Panc1 (cell line): ENCODE results near the gene TMEM187. TPM values are rescaled to one million over a fixed set of nuclear protein-coding genes. Genes with fewer than 3 reads are reported as not detected.

Source experiments
- ATAC-seq: fragments of 200-7000 bp; cut with Tn5 transposase; 2 replicates; pipeline ENCODE4 v1.9.1; 2020; ENCODE audit warnings: mild to moderate bottlenecking, moderate library complexity
- BruUV-seq: library from RNA; stranded (reverse); fragments of 400-500 nt; replicated peaks from 2 replicates; lab custom pipeline; 2021; lab: Mats Ljungman, UMichigan
- CTCF ChIA-PET: fragments of 300-600 bp; sonication (Branson Sonifier 250); formaldehyde crosslinking; loops from one replicate; lab custom pipeline; 2022; ENCODE audit warnings: antibody characterized with exemption; lab: Charles Lee
- POLR2A ChIA-PET: fragments of 300-600 bp; sonication (Branson Sonifier 250); formaldehyde crosslinking; loops from one replicate; lab custom pipeline; 2022; ENCODE audit warnings: antibody characterized with exemption; lab: Charles Lee
- DNase-seq: peaks from one replicate; pipeline ENCODE4 v3.0.0-alpha.2; 2010; ENCODE audit warnings: low read depth, low spot score
- H3K27ac ChIP-seq: 2 replicates; pipeline ENCODE4 v1.5.1; 2011; ENCODE audit warnings: mild to moderate bottlenecking, low read length, inconsistent platforms
- H3K27me3 ChIP-seq: fragments of 200-500 bp; sonication (Bioruptor generic); 2 replicates; pipeline ENCODE4 v1.6.0; 2014; ENCODE audit warnings: low read length, inconsistent platforms; ENCODE audit not compliant: control insufficient read depth, insufficient read depth
- H3K36me3 ChIP-seq: fragments of 200-500 bp; sonication (Bioruptor generic); 2 replicates; pipeline ENCODE4 v1.5.1; 2014; ENCODE audit warnings: inconsistent platforms, mild to moderate bottlenecking, low read length, moderate library complexity; ENCODE audit not compliant: control insufficient read depth, insufficient read depth
- H3K4me1 ChIP-seq: 2 replicates; pipeline ENCODE4 v1.5.1; 2011; ENCODE audit warnings: inconsistent platforms, mild to moderate bottlenecking, low read length, moderate library complexity; ENCODE audit not compliant: control insufficient read depth, insufficient read depth
- H3K4me3 ChIP-seq, 2 experiments: 2 replicates each; pipeline ENCODE4 v1.5.1; 2011 to 2012; ENCODE audit warnings: low read depth in 2 of 2, low read length in 2 of 2, mild to moderate bottlenecking in 2 of 2, inconsistent platforms in 1 of 2, moderate library complexity in 1 of 2
- H3K9me3 ChIP-seq: fragments of 200-500 bp; sonication (Bioruptor generic); 2 replicates; pipeline ENCODE4 v1.5.1; 2014; ENCODE audit warnings: low read depth, mild to moderate bottlenecking, inconsistent platforms, low read length, moderate library complexity; ENCODE audit not compliant: control insufficient read depth, insufficient read depth
- POLR2AphosphoS5 ChIP-seq: IDR thresholded peaks from 2 replicates; pipeline ENCODE4 v1.6.1; 2012; ENCODE audit warnings: mild to moderate bottlenecking, low read depth, low read length, moderate library complexity
- SIN3A ChIP-seq: IDR thresholded peaks from 2 replicates; pipeline ENCODE4 v1.6.1; 2012; ENCODE audit warnings: low read depth, mild to moderate bottlenecking, low read length, moderate library complexity, borderline replicate concordance; ENCODE audit not compliant: insufficient read depth
- TCF7L2 ChIP-seq: IDR thresholded peaks from 2 replicates; pipeline ENCODE4 v1.6.1; 2011; ENCODE audit warnings: mild to moderate bottlenecking, low read depth, low read length, inconsistent platforms
- in situ Hi-C: cut with HindIII; loops from 2 replicates; pipeline ENCODE4 v1.10.0; 2016; ENCODE audit warnings: low sequenced_read_pairs, low pct_unique_long_range_greater_than_20kb
- intact Hi-C: fragments of 100-400 bp; cut with micrococcal nuclease; formaldehyde crosslinking; loops from one replicate; pipeline ENCODE4 v1.10.0; 2022; ENCODE audit not compliant: unreplicated experiment
- total RNA-seq: library from RNA; stranded (reverse); gene quantifications from one replicate; pipeline ENCODE4 v1.2.1, GENCODE V29; 2021; ENCODE audit not compliant: unreplicated experiment
- TF ChIP-seq, protein P1 (sequence below), 2 experiments: IDR thresholded peaks; 2 replicates each; pipeline ENCODE4 v1.6.1; 2011 to 2012; ENCODE audit warnings: low read depth in 2 of 2, control low read depth in 1 of 2, low read length in 1 of 2, mild to moderate bottlenecking in 1 of 2, moderate library complexity in 1 of 2; ENCODE audit not compliant: insufficient read depth in 1 of 2
- TF ChIP-seq, protein P2 (sequence below): fragments of 450-650 bp; IDR thresholded peaks from 2 replicates; pipeline ENCODE4 v1.5.1; 2017; ENCODE audit warnings: mild to moderate bottlenecking

TMEM187 gene
- total RNA-seq, 1 experiment from 2014 or later, result 15.7 TPM

GRCh38 chrX:153931151-153931550 lies 41.4 kb upstream of the TMEM187 start:
- BruUV-seq, result no TSS peak
- in situ Hi-C loops, result no loop called here
- POLR2A ChIA-PET, result interaction anchor here (0.7 kb wide), 1 partner anchor 8 kb away, joined by 3 read pairs; no protein-coding TSS in a partner anchor

DNA sequence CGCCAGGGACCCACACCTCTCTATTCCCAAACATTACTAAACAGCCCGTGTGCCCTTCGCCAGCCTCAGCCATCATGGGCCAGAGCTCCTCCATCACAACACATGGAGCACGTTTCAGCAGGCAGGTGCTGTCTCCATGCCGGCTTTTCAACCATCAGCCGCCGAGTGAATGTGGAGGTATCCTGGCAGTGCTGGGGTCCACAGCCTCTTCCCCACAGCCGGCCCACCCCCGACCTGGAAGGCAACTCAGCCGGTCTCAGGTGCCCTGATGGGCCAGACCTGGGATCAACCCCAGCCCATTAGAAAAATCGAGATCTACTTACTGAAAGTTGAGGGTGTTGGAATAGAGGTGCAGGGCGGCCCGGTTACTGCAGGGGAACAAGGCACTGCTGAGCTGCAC lies 40.8 kb upstream of the TMEM187 start:
- no peaks in the 10 kb centered on the region for H3K27me3 ChIP-seq
- ATAC-seq, result no peak
- TF ChIP-seq, protein P1, sequence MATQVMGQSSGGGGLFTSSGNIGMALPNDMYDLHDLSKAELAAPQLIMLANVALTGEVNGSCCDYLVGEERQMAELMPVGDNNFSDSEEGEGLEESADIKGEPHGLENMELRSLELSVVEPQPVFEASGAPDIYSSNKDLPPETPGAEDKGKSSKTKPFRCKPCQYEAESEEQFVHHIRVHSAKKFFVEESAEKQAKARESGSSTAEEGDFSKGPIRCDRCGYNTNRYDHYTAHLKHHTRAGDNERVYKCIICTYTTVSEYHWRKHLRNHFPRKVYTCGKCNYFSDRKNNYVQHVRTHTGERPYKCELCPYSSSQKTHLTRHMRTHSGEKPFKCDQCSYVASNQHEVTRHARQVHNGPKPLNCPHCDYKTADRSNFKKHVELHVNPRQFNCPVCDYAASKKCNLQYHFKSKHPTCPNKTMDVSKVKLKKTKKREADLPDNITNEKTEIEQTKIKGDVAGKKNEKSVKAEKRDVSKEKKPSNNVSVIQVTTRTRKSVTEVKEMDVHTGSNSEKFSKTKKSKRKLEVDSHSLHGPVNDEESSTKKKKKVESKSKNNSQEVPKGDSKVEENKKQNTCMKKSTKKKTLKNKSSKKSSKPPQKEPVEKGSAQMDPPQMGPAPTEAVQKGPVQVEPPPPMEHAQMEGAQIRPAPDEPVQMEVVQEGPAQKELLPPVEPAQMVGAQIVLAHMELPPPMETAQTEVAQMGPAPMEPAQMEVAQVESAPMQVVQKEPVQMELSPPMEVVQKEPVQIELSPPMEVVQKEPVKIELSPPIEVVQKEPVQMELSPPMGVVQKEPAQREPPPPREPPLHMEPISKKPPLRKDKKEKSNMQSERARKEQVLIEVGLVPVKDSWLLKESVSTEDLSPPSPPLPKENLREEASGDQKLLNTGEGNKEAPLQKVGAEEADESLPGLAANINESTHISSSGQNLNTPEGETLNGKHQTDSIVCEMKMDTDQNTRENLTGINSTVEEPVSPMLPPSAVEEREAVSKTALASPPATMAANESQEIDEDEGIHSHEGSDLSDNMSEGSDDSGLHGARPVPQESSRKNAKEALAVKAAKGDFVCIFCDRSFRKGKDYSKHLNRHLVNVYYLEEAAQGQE (IDR thresholded peaks at IDR 0.05; ENCODE audit: insufficient read depth in 1 of 2, low read depth in 2 of 2, low read length in 1 of 2), result no peak
- TF ChIP-seq SIN3A (no peak), TCF7L2 (no peak), POLR2AphosphoS5 (no peak)
- TF ChIP-seq, protein P2, sequence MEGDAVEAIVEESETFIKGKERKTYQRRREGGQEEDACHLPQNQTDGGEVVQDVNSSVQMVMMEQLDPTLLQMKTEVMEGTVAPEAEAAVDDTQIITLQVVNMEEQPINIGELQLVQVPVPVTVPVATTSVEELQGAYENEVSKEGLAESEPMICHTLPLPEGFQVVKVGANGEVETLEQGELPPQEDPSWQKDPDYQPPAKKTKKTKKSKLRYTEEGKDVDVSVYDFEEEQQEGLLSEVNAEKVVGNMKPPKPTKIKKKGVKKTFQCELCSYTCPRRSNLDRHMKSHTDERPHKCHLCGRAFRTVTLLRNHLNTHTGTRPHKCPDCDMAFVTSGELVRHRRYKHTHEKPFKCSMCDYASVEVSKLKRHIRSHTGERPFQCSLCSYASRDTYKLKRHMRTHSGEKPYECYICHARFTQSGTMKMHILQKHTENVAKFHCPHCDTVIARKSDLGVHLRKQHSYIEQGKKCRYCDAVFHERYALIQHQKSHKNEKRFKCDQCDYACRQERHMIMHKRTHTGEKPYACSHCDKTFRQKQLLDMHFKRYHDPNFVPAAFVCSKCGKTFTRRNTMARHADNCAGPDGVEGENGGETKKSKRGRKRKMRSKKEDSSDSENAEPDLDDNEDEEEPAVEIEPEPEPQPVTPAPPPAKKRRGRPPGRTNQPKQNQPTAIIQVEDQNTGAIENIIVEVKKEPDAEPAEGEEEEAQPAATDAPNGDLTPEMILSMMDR, result no peak
- DNase-seq, result no peak
- in situ Hi-C loops, result no loop called here
- peak overlapping the region; percentile 34; the same call in 1 of the 2 replicates for H3K27ac ChIP-seq
- H3K9me3 ChIP-seq, result no peaks in the 10 kb centered on the region
- peaks cover 31% of the 10 kb centered on the region for H3K4me1 ChIP-seq
- no TSS peak for BruUV-seq
- ChIA-PET CTCF (no interaction called here), POLR2A (no interaction called here)
- peaks cover 7% of the 10 kb centered on the region for H3K36me3 ChIP-seq
- intact Hi-C loops, result no loop called here
- H3K4me3 ChIP-seq, result no peak overlapping the region

More at GRCh38 chrX:153931151-153931550, 41.4 kb upstream of the TMEM187 start:
- TF ChIP-seq SIN3A, result no peak
- TF ChIP-seq, protein P1 (IDR thresholded peaks at IDR 0.05; ENCODE audit: insufficient read depth in 1 of 2, low read depth in 2 of 2, low read length in 1 of 2), result no peak
- TF ChIP-seq, protein P2, result no peak
- no peak for TF ChIP-seq TCF7L2
- TF ChIP-seq POLR2AphosphoS5, result no peak
- Histone ChIP-seq H3K9me3 (no peaks in the 10 kb centered on the region), H3K27me3 (no peaks in the 10 kb centered on the region), H3K4me3 (no peak overlapping the region), H3K27ac (peak overlapping the region; percentile 34; the same call in 1 of the 2 replicates), H3K36me3 (peaks cover 7% of the 10 kb centered on the region), H3K4me1 (peaks cover 36% of the 10 kb centered on the region)
- CTCF ChIA-PET, result no interaction called here
- DNase-seq (no peak), ATAC-seq (no peak)
- intact Hi-C loops, result no loop called here
